Right forelimb (tissue), 1 donor: ENCODE measurements around the gene GSG1L.

ENCODE experiments used
- DNase-seq: peaks from one replicate; pipeline ENCODE4 v3.0.0-alpha.2; 2018

GSG1L gene

GRCh38 chr16:27806986-27807385 is 256.5 kb downstream of the GSG1L start:
- DNase-seq: no peak

- no peak for DNase-seq
These were observed 257.1 kb downstream of the GSG1L start for GRCh38 chr16:27806388-27806787.

- DNase-seq: no peak
These were observed 257.6 kb downstream of the GSG1L start for GRCh38 chr16:27805828-27806351.

GRCh38 chr16:27803775-27804549 is 259.6 kb downstream of the GSG1L start:
- no peak for DNase-seq

- no peak for DNase-seq
These were observed 260.7 kb downstream of the GSG1L start for GRCh38 chr16:27802664-27803439.

GRCh38 chr16:27801289-27801945 is 262.1 kb downstream of the GSG1L start:
- no peak for DNase-seq

- no peak for DNase-seq
These were observed 262.7 kb downstream of the GSG1L start for GRCh38 chr16:27800817-27801216.

GRCh38 chr16:27799896-27800295 is 263.6 kb downstream of the GSG1L start:
- no peak for DNase-seq

GRCh38 chr16:27798241-27798640 is 265.3 kb downstream of the GSG1L start:
- no peak for DNase-seq

- peak; percentile 66 for DNase-seq
These were observed 267.4 kb downstream of the GSG1L start for GRCh38 chr16:27795992-27796614.

- no peak for DNase-seq
These were observed 270.3 kb downstream of the GSG1L start for GRCh38 chr16:27793249-27793622.

- DNase-seq: no peak
These were observed 270.8 kb downstream of the GSG1L start for GRCh38 chr16:27792486-27793248.

GRCh38 chr16:27791404-27791719 is 272.2 kb downstream of the GSG1L start:
- DNase-seq: no peak

GRCh38 chr16:27790546-27791403 is 272.7 kb downstream of the GSG1L start:
- no peak for DNase-seq

GRCh38 chr16:27789595-27790241 is 273.8 kb downstream of the GSG1L start:
- no peak for DNase-seq

- no peak for DNase-seq
These were observed 274.4 kb downstream of the GSG1L start for GRCh38 chr16:27789150-27789549.

GRCh38 chr16:27787665-27788064 is 275.8 kb downstream of the GSG1L start:
- no peak for DNase-seq

GRCh38 chr16:27786923-27787625 is 276.4 kb downstream of the GSG1L start:
- DNase-seq: no peak

GRCh38 chr16:27786221-27786922 is 277.1 kb downstream of the GSG1L start:
- no peak for DNase-seq

- no peak for DNase-seq
These were observed 278.2 kb downstream of the GSG1L start for GRCh38 chr16:27785307-27785678.
